GM12878 (cell line): ENCODE results near the gene WNT9A. TPM values are rescaled to one million over a fixed set of nuclear protein-coding genes. Genes with fewer than 3 reads are reported as not detected.

Experiments
- ATAC-seq: fragments of 200-7000 bp; cut with Tn5 transposase; 3 replicates; pipeline ENCODE4 v1.9.1; 2020; ENCODE audit warnings: mild to moderate bottlenecking, moderate library complexity
- BruUV-seq: library from RNA; stranded (reverse); fragments of 400-500 nt; replicated peaks from 2 replicates; lab custom pipeline; 2021; lab: Mats Ljungman, UMichigan
- CTCF ChIA-PET: fragments of 300-600 bp; sonication (Branson Sonifier 250); formaldehyde crosslinking; extraction: SDS; loops from one replicate; lab custom pipeline; 2021; ENCODE audit warnings: inconsistent platforms; lab: Yijun Ruan, JAX
- POLR2A ChIA-PET: fragments of 350-600 bp; formaldehyde crosslinking; extraction: SDS; loops from one replicate; lab custom pipeline; 2021; ENCODE audit warnings: inconsistent platforms; lab: Charles Lee
- RAD21 ChIA-PET: fragments of 300-600 bp; sonication (Branson Sonifier 250); formaldehyde crosslinking; loops from one replicate; lab custom pipeline; 2023; ENCODE audit warnings: antibody characterized with exemption; ENCODE audit not compliant: unreplicated experiment; lab: Charles Lee
- SMC1A ChIA-PET: fragments of 300-600 bp; sonication (Branson Sonifier 250); formaldehyde crosslinking; loops from one replicate; lab custom pipeline; 2023; ENCODE audit not compliant: unreplicated experiment, uncharacterized antibody; lab: Charles Lee
- DNase-seq: peaks from one replicate; pipeline ENCODE4 v3.0.0-alpha.2; 2011; ENCODE audit warnings: low read depth, low spot score
- FAIRE-seq: peaks from 3 replicates; lab custom pipeline; 2011; peaks lifted over from hg19 to GRCh38; lab: Jason Lieb, UNC
- H2AFZ ChIP-seq: 2 replicates; pipeline ENCODE4 v1.6.0; 2011; ENCODE audit warnings: low read depth, low read length, control low read depth; ENCODE audit not compliant: control insufficient read depth
- H3K27ac ChIP-seq: 2 replicates; pipeline ENCODE4 v1.5.1; 2011; ENCODE audit warnings: control low read depth; ENCODE audit not compliant: control insufficient read depth, insufficient read depth
- H3K27me3 ChIP-seq, 2 experiments: replicated peaks in 1 of 2; 2 replicates each; pipeline versions ENCODE4 v1.6.0 to v1.6.1; 2011; ENCODE audit warnings: low read length in 1 of 2; ENCODE audit not compliant: control insufficient read depth in 2 of 2, insufficient read depth in 2 of 2
- H3K36me3 ChIP-seq, 2 experiments: 2 replicates each; pipeline ENCODE4 v1.5.1; 2011; ENCODE audit warnings: low read length in 1 of 2; ENCODE audit not compliant: control insufficient read depth in 2 of 2, insufficient read depth in 2 of 2
- H3K4me1 ChIP-seq: 2 replicates; pipeline ENCODE4 v1.6.1; 2011; ENCODE audit warnings: mild to moderate bottlenecking, low read length, moderate library complexity, mixed read lengths; ENCODE audit not compliant: control insufficient read depth, insufficient read depth
- H3K4me2 ChIP-seq: 2 replicates; pipeline ENCODE4 v1.6.0; 2011; ENCODE audit warnings: control low read depth; ENCODE audit not compliant: control insufficient read depth, insufficient read depth
- H3K4me3 ChIP-seq: fragments of 200-600 bp; sonication (generic); 2 replicates; pipeline ENCODE4 v1.5.1; 2016
- H3K79me2 ChIP-seq: 2 replicates; pipeline ENCODE4 v1.6.0; 2011; ENCODE audit warnings: low read length; ENCODE audit not compliant: control insufficient read depth, insufficient read depth
- H3K9ac ChIP-seq: 2 replicates; pipeline ENCODE4 v1.8.0; 2011; ENCODE audit warnings: low read length, control low read depth, mixed read lengths; ENCODE audit not compliant: control insufficient read depth, insufficient read depth
- H3K9me3 ChIP-seq: replicated peaks from 3 replicates; pipeline ENCODE4 v1.5.1; 2011; ENCODE audit warnings: mild to moderate bottlenecking, low read length; ENCODE audit not compliant: control insufficient read depth, insufficient read depth
- H4K20me1 ChIP-seq: 2 replicates; pipeline ENCODE4 v1.6.0; 2011; ENCODE audit not compliant: control insufficient read depth, insufficient read depth
- BCL11A ChIP-seq: IDR thresholded peaks from 2 replicates; pipeline ENCODE4 v1.6.1; 2011; ENCODE audit warnings: low read depth, low read length
- IKZF2 ChIP-seq, 2 experiments: fragments of 450-650 bp; IDR thresholded peaks; 2 replicates each; pipeline ENCODE4 v1.6.1; 2017; ENCODE audit warnings: mild to moderate bottlenecking in 2 of 2, moderate library complexity in 2 of 2
- MTA2 ChIP-seq: fragments of 450-650 bp; IDR thresholded peaks from 2 replicates; pipeline ENCODE4 v1.6.1; 2016; ENCODE audit warnings: low read depth, mild to moderate bottlenecking, moderate library complexity
- POLR2AphosphoS2 ChIP-seq: IDR thresholded peaks from 2 replicates; pipeline ENCODE4 v1.6.1; 2011; ENCODE audit warnings: low read depth, mild to moderate bottlenecking, low read length, improper control_type of control experiment, moderate library complexity
- RELA ChIP-seq: fragments of 450-650 bp; IDR thresholded peaks from 2 replicates; pipeline ENCODE4 v1.8.0; 2014; ENCODE audit warnings: borderline replicate concordance; ENCODE audit not compliant: partially characterized antibody
- TCF7 ChIP-seq: IDR thresholded peaks from 2 replicates; pipeline ENCODE4 v1.6.1; 2014; ENCODE audit warnings: antibody characterized with exemption, borderline replicate concordance
- WGBS: methylation state at CpG from one replicate; pipeline ENCODE4 v1.1.6; 2016; ENCODE audit warnings: low lambda C conversion rate; ENCODE audit not compliant: insufficient replicate concordance, insufficient coverage; ENCODE audit errors: missing lambda C conversion rate; 5-methylcytosine and 5-hydroxymethylcytosine counted together
- in situ Hi-C: fragments of 300-500 bp; cut with MboI; formaldehyde crosslinking; loops from 9 replicates; pipeline ENCODE4 v1.14.3; 2018; ENCODE audit warnings: mixed read lengths
- intact Hi-C: fragments of 100-400 bp; cut with micrococcal nuclease; formaldehyde crosslinking; loops from one replicate; pipeline ENCODE4 v1.14.2; 2022; ENCODE audit not compliant: unreplicated experiment
- polyA plus RNA-seq, 11 experiments: library from polyadenylated mRNA; depleted of rRNA in 4 of 11; unstranded in 6 of 11; stranded (reverse) in 5 of 11; fragments of >200 nt; fragmentation: Nextera tagmentation in 4 of 11; fragmentation: Illumina TruSeq in 1 of 11; extraction: Ambion mirVana in 4 of 11; extraction: Trizol in 1 of 11; gene quantifications; 1 replicate in 1 of 11; 2 replicates in 10 of 11; pipeline versions ENCODE4 v1.2.1 to v1.2.3, GENCODE V29; 2011 to 2016; ENCODE audit warnings: inconsistent platforms in 2 of 11, missing spikeins in 2 of 11, low read depth in 1 of 11
- total RNA-seq, 4 experiments: library from RNA; depleted of rRNA in 3 of 4; stranded (reverse); fragments of >200 nt in 3 of 4; fragmentation: Illumina TruSeq in 1 of 4; extraction: Trizol in 1 of 4; gene quantifications; 2 replicates each; pipeline versions ENCODE4 v1.2.1 to v1.2.3, GENCODE V29; 2013 to 2021
- TF ChIP-seq, protein P1 (sequence below): fragments of 450-650 bp; IDR thresholded peaks from 2 replicates; pipeline ENCODE4 v1.6.1; 2017; ENCODE audit warnings: mild to moderate bottlenecking
- TF ChIP-seq, protein P2 (sequence below): fragments of 450-650 bp; IDR thresholded peaks from 2 replicates; pipeline ENCODE4 v1.6.1; 2018; ENCODE audit warnings: borderline replicate concordance, mild to moderate bottlenecking; ENCODE audit not compliant: partially characterized antibody
- TF ChIP-seq, protein P3 (sequence below): fragments of 450-650 bp; IDR thresholded peaks from 2 replicates; pipeline ENCODE4 v1.6.1; 2016; ENCODE audit warnings: mild to moderate bottlenecking
- TF ChIP-seq, protein P4 (sequence below): fragments of 450-650 bp; IDR thresholded peaks from 2 replicates; pipeline ENCODE4 v1.6.1; 2017; ENCODE audit warnings: mild to moderate bottlenecking, moderate library complexity

WNT9A gene
- total and polyA plus RNA-seq, 10 of the 15 experiments (the other 5 are each of a cell fraction or from before 2014, with no cell fraction given), result not detected

DNA sequence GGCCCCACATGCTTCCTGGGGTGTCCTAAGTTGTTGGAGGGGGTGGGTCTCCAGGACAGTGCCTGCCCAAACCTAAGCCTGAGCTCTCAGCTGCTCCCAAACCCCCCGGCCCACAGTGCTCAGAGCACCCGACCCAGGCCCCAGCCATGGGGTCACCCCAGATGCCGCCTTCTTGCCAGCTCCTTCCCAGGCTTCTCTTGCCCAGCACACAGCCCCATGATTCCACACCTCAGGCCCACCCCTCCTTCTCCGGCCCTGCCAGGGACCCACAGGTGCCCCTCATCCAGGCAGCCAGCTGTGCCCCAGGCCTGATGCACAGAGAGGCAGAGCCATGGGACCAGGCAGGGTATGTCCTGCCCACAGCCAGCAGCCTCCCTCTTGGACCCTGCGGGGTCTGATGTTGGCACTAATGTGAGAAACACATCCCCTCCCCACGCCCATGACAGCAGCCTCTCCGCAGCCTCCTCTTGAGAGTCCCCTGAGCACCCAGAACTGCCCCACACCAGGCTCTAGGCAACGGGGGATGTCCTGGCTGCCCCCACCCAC lies 4.9 kb downstream of the WNT9A start:
- Histone ChIP-seq H3K27me3 (peaks cover 3 to 7% of the 10 kb centered on the region in 2 experiments), H3K4me3 (no peak overlapping the region), H2AFZ (no peak overlapping the region), H3K36me3 (no peaks in the 10 kb centered on the region), H3K9ac (no peak overlapping the region), H3K27ac (no peak overlapping the region), H3K4me2 (no peak overlapping the region), H4K20me1 (no peaks in the 10 kb centered on the region; the same call in 1 of the 2 replicates), H3K79me2 (no peaks in the 10 kb centered on the region), H3K4me1 (no peaks in the 10 kb centered on the region), H3K9me3 (no peaks in the 10 kb centered on the region)
- ATAC-seq, result no peak
- ChIA-PET RAD21 (no interaction called here), SMC1A (no interaction called here), POLR2A (no interaction called here), CTCF (no interaction called here)
- in situ Hi-C loops (no loop called here), intact Hi-C loops (loop anchor here (10.0 kb wide), 1 partner anchor 398 kb away; no protein-coding TSS in a partner anchor)
- 27% methylated on average over 8 of the region's 8 CpGs for WGBS
- FAIRE-seq, result no peak
- DNase-seq, result no peak
- no peak for TF ChIP-seq MTA2
- TF ChIP-seq RELA, result no peak
- TF ChIP-seq, protein P1, sequence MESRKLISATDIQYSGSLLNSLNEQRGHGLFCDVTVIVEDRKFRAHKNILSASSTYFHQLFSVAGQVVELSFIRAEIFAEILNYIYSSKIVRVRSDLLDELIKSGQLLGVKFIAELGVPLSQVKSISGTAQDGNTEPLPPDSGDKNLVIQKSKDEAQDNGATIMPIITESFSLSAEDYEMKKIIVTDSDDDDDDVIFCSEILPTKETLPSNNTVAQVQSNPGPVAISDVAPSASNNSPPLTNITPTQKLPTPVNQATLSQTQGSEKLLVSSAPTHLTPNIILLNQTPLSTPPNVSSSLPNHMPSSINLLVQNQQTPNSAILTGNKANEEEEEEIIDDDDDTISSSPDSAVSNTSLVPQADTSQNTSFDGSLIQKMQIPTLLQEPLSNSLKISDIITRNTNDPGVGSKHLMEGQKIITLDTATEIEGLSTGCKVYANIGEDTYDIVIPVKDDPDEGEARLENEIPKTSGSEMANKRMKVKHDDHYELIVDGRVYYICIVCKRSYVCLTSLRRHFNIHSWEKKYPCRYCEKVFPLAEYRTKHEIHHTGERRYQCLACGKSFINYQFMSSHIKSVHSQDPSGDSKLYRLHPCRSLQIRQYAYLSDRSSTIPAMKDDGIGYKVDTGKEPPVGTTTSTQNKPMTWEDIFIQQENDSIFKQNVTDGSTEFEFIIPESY, result no peak
- TF ChIP-seq POLR2AphosphoS2, result no peak
- TF ChIP-seq IKZF2 (IDR thresholded peaks at IDR 0.05), result no peak
- TF ChIP-seq, protein P2, sequence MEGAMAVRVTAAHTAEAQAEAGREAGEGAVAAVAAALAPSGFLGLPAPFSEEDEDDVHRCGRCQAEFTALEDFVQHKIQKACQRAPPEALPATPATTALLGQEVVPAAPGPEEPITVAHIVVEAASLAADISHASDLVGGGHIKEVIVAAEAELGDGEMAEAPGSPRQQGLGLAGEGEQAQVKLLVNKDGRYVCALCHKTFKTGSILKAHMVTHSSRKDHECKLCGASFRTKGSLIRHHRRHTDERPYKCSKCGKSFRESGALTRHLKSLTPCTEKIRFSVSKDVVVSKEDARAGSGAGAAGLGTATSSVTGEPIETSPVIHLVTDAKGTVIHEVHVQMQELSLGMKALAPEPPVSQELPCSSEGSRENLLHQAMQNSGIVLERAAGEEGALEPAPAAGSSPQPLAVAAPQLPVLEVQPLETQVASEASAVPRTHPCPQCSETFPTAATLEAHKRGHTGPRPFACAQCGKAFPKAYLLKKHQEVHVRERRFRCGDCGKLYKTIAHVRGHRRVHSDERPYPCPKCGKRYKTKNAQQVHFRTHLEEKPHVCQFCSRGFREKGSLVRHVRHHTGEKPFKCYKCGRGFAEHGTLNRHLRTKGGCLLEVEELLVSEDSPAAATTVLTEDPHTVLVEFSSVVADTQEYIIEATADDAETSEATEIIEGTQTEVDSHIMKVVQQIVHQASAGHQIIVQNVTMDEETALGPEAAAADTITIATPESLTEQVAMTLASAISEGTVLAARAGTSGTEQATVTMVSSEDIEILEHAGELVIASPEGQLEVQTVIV, result no peak
- no peak for TF ChIP-seq TCF7
- TF ChIP-seq, protein P3, sequence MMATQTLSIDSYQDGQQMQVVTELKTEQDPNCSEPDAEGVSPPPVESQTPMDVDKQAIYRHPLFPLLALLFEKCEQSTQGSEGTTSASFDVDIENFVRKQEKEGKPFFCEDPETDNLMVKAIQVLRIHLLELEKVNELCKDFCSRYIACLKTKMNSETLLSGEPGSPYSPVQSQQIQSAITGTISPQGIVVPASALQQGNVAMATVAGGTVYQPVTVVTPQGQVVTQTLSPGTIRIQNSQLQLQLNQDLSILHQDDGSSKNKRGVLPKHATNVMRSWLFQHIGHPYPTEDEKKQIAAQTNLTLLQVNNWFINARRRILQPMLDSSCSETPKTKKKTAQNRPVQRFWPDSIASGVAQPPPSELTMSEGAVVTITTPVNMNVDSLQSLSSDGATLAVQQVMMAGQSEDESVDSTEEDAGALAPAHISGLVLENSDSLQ, result no peak
- no peak for TF ChIP-seq BCL11A
- TF ChIP-seq, protein P4, sequence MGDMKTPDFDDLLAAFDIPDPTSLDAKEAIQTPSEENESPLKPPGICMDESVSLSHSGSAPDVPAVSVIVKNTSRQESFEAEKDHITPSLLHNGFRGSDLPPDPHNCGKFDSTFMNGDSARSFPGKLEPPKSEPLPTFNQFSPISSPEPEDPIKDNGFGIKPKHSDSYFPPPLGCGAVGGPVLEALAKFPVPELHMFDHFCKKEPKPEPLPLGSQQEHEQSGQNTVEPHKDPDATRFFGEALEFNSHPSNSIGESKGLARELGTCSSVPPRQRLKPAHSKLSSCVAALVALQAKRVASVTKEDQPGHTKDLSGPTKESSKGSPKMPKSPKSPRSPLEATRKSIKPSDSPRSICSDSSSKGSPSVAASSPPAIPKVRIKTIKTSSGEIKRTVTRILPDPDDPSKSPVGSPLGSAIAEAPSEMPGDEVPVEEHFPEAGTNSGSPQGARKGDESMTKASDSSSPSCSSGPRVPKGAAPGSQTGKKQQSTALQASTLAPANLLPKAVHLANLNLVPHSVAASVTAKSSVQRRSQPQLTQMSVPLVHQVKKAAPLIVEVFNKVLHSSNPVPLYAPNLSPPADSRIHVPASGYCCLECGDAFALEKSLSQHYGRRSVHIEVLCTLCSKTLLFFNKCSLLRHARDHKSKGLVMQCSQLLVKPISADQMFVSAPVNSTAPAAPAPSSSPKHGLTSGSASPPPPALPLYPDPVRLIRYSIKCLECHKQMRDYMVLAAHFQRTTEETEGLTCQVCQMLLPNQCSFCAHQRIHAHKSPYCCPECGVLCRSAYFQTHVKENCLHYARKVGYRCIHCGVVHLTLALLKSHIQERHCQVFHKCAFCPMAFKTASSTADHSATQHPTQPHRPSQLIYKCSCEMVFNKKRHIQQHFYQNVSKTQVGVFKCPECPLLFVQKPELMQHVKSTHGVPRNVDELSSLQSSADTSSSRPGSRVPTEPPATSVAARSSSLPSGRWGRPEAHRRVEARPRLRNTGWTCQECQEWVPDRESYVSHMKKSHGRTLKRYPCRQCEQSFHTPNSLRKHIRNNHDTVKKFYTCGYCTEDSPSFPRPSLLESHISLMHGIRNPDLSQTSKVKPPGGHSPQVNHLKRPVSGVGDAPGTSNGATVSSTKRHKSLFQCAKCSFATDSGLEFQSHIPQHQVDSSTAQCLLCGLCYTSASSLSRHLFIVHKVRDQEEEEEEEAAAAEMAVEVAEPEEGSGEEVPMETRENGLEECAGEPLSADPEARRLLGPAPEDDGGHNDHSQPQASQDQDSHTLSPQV, result no peak
- no TSS peak for BruUV-seq
